ENCODE results near the gene HBM. TPM values are rescaled to one million over a fixed set of nuclear protein-coding genes. Genes with fewer than 3 reads are reported as not detected.

Gene HBM
- total and polyA plus RNA-seq, 10 of the 15 experiments (the other 5 are each of a cell fraction or from before 2014, with no cell fraction given) = 0.23 TPM; not detected in 9

GRCh38 chr16:129075-129474 is 36.7 kb upstream of the HBM start (continued):
- TF ChIP-seq, protein P1, sequence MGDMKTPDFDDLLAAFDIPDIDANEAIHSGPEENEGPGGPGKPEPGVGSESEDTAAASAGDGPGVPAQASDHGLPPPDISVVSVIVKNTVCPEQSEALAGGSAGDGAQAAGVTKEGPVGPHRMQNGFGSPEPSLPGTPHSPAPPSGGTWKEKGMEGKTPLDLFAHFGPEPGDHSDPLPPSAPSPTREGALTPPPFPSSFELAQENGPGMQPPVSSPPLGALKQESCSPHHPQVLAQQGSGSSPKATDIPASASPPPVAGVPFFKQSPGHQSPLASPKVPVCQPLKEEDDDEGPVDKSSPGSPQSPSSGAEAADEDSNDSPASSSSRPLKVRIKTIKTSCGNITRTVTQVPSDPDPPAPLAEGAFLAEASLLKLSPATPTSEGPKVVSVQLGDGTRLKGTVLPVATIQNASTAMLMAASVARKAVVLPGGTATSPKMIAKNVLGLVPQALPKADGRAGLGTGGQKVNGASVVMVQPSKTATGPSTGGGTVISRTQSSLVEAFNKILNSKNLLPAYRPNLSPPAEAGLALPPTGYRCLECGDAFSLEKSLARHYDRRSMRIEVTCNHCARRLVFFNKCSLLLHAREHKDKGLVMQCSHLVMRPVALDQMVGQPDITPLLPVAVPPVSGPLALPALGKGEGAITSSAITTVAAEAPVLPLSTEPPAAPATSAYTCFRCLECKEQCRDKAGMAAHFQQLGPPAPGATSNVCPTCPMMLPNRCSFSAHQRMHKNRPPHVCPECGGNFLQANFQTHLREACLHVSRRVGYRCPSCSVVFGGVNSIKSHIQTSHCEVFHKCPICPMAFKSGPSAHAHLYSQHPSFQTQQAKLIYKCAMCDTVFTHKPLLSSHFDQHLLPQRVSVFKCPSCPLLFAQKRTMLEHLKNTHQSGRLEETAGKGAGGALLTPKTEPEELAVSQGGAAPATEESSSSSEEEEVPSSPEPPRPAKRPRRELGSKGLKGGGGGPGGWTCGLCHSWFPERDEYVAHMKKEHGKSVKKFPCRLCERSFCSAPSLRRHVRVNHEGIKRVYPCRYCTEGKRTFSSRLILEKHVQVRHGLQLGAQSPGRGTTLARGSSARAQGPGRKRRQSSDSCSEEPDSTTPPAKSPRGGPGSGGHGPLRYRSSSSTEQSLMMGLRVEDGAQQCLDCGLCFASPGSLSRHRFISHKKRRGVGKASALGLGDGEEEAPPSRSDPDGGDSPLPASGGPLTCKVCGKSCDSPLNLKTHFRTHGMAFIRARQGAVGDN (IDR thresholded peaks at IDR 0.05) = no peak
- TF ChIP-seq ZBTB40 (IDR thresholded peaks at IDR 0.05; ENCODE audit: borderline replicate concordance) = no peak
- TF ChIP-seq, protein P2, sequence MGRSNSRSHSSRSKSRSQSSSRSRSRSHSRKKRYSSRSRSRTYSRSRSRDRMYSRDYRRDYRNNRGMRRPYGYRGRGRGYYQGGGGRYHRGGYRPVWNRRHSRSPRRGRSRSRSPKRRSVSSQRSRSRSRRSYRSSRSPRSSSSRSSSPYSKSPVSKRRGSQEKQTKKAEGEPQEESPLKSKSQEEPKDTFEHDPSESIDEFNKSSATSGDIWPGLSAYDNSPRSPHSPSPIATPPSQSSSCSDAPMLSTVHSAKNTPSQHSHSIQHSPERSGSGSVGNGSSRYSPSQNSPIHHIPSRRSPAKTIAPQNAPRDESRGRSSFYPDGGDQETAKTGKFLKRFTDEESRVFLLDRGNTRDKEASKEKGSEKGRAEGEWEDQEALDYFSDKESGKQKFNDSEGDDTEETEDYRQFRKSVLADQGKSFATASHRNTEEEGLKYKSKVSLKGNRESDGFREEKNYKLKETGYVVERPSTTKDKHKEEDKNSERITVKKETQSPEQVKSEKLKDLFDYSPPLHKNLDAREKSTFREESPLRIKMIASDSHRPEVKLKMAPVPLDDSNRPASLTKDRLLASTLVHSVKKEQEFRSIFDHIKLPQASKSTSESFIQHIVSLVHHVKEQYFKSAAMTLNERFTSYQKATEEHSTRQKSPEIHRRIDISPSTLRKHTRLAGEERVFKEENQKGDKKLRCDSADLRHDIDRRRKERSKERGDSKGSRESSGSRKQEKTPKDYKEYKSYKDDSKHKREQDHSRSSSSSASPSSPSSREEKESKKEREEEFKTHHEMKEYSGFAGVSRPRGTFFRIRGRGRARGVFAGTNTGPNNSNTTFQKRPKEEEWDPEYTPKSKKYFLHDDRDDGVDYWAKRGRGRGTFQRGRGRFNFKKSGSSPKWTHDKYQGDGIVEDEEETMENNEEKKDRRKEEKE (IDR thresholded peaks at IDR 0.05) = no peak

Measured in GM12878 (cell line).